Suppressor macrophage treated with lipopolysaccharide for 4 hours (primary cell): ENCODE data around the gene CYP27C1.
"Not testable (repeated sequence)": the region's sequence is repeated elsewhere in the genome, so short reads cannot be mapped to it uniquely, and the experiment has no call there.

Source experiments
- DNase-seq: peaks from one replicate; pipeline ENCODE4 v3.0.0-alpha.2; 2020

CYP27C1 gene

GRCh38 chr2:127220102-127220767 is at the start of gene CYP27C1:
Gene CYP27C1, minus strand, starts transcription at chr2:127220299. Its CDS starts 29 bp downstream, at chr2:127220270.
- no peak for DNase-seq

GRCh38 chr2:127261804-127262406 is 41.8 kb upstream of the CYP27C1 start:
- no peak for DNase-seq

- no peak for DNase-seq
These were observed 39.3 kb upstream of the CYP27C1 start for GRCh38 chr2:127259355-127259754.

- DNase-seq, result no peak
These were observed 36.8 kb upstream of the CYP27C1 start for GRCh38 chr2:127256866-127257265.

- DNase-seq, result no peak
These were observed 36.3 kb upstream of the CYP27C1 start for GRCh38 chr2:127256381-127256780.

GRCh38 chr2:127255721-127256120 is 35.6 kb upstream of the CYP27C1 start:
- no peak for DNase-seq

- no peak for DNase-seq
These were observed 35.0 kb upstream of the CYP27C1 start for GRCh38 chr2:127255146-127255545.

GRCh38 chr2:127254386-127254981 is 34.4 kb upstream of the CYP27C1 start:
- no peak for DNase-seq

GRCh38 chr2:127241184-127241583 is 21.1 kb upstream of the CYP27C1 start:
- peak; percentile 71 for DNase-seq

GRCh38 chr2:127239395-127239794 is 19.3 kb upstream of the CYP27C1 start:
- DNase-seq, result no peak

- not testable (repeated sequence) for DNase-seq
These were observed 17.7 kb upstream of the CYP27C1 start for GRCh38 chr2:127237768-127238167.

GRCh38 chr2:127235082-127235702 is 15.1 kb upstream of the CYP27C1 start:
- DNase-seq, result no peak

GRCh38 chr2:127233710-127234109 is 13.6 kb upstream of the CYP27C1 start:
- DNase-seq, result peak; percentile 72

- DNase-seq, result no peak
These were observed 11.2 kb upstream of the CYP27C1 start for GRCh38 chr2:127231130-127231865.

GRCh38 chr2:127229555-127229954 is 9.5 kb upstream of the CYP27C1 start:
- no peak for DNase-seq

- no peak for DNase-seq
These were observed 8.0 kb upstream of the CYP27C1 start for GRCh38 chr2:127228102-127228501.

GRCh38 chr2:127227264-127227660 is 7.2 kb upstream of the CYP27C1 start:
- DNase-seq, result not testable (repeated sequence)

GRCh38 chr2:127226520-127227263 is 6.6 kb upstream of the CYP27C1 start:
- peak; percentile 62 for DNase-seq

GRCh38 chr2:127226132-127226519 is 6.0 kb upstream of the CYP27C1 start:
- no peak for DNase-seq

GRCh38 chr2:127225186-127225960 is 5.3 kb upstream of the CYP27C1 start:
- no peak for DNase-seq

- DNase-seq, result not testable (repeated sequence)
These were observed 4.0 kb upstream of the CYP27C1 start for GRCh38 chr2:127224135-127224534.
